Chondrocyte (in vitro differentiated cells): ENCODE results near the gene FOXP1. TPM values are rescaled to one million over a fixed set of nuclear protein-coding genes. Genes with fewer than 3 reads are reported as not detected.
A peak's percentile ranks its signal among the peaks of the same experiment; 100 is the strongest.

Experiments used
- DNase-seq: peaks from one replicate; pipeline ENCODE4 v3.0.0; 2021; ENCODE audit warnings: mixed read lengths, low spot score
- H3K27ac Mint-ChIP-seq: one replicate; pipeline ENCODE4 v1.8.0; 2021; ENCODE audit warnings: mild to moderate bottlenecking, moderate library complexity, mixed read lengths; ENCODE audit not compliant: unreplicated experiment
- H3K27me3 Mint-ChIP-seq: 2 replicates; pipeline ENCODE4 v1.8.0; 2021; ENCODE audit warnings: low read depth, mixed read lengths
- H3K36me3 Mint-ChIP-seq: 2 replicates; pipeline ENCODE4 v1.8.0; 2021; ENCODE audit warnings: low read depth, mixed read lengths
- H3K4me1 Mint-ChIP-seq: 2 replicates; pipeline ENCODE4 v1.8.0; 2021; ENCODE audit warnings: low read depth, mild to moderate bottlenecking, mixed read lengths
- H3K4me3 Mint-ChIP-seq: one replicate; pipeline ENCODE4 v1.8.0; 2021; ENCODE audit warnings: mild to moderate bottlenecking, moderate library complexity, mixed read lengths; ENCODE audit not compliant: unreplicated experiment
- H3K9me3 Mint-ChIP-seq: 2 replicates; pipeline ENCODE4 v1.8.0; 2021; ENCODE audit warnings: low read depth, mixed read lengths
- total RNA-seq: library from RNA; stranded (reverse); gene quantifications from 3 replicates; pipeline ENCODE4 v1.2.1, GENCODE V29; 2021
- TF ChIP-seq, protein P1 (sequence below): fragments of 200-600 bp; sonication (generic); IDR thresholded peaks from 2 replicates; pipeline ENCODE4 v1.5.0; 2021; ENCODE audit warnings: antibody characterized with exemption, mild to moderate bottlenecking, moderate library complexity

The FOXP1 gene
- total RNA-seq, 1 donor from 2014 or later = 206 TPM

DNA sequence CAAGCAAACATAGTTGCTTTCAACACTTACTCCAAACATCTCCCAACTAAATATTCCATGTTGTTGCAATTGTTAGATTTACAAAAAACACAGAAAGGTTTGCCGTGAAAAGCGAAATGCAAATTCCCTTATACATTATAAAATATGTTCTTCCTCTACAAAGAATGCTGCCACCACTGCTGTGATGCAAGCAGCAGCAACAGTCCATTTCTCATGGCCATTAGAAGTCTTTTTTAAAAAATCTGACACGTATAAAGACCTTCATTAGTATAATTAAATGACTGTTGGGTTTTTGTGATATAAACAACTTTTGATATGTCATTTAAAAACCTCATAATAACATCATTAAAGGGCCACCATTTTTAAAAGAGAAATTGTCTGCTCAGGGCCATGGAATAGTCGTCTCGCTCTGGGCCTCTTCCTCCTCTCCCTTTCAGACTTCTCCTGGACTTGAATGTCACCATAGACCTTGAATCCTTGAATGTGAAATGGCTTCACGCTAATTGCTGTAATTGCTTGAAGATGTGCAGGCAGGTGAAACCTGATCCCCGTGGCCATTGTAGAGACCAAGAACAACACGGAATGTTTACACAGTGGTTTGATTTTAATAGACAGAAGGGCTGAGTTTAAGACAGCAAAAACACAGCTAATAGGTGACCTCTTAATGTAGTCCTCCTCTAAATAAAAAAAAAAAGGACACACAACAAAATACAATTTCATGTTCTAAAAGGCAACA lies 450.4 kb downstream of the FOXP1 start:
- no peaks in the 10 kb centered on the region for H3K27me3 Mint-ChIP-seq
- TF ChIP-seq, protein P1, sequence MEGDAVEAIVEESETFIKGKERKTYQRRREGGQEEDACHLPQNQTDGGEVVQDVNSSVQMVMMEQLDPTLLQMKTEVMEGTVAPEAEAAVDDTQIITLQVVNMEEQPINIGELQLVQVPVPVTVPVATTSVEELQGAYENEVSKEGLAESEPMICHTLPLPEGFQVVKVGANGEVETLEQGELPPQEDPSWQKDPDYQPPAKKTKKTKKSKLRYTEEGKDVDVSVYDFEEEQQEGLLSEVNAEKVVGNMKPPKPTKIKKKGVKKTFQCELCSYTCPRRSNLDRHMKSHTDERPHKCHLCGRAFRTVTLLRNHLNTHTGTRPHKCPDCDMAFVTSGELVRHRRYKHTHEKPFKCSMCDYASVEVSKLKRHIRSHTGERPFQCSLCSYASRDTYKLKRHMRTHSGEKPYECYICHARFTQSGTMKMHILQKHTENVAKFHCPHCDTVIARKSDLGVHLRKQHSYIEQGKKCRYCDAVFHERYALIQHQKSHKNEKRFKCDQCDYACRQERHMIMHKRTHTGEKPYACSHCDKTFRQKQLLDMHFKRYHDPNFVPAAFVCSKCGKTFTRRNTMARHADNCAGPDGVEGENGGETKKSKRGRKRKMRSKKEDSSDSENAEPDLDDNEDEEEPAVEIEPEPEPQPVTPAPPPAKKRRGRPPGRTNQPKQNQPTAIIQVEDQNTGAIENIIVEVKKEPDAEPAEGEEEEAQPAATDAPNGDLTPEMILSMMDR = no peak
- H3K9me3 Mint-ChIP-seq = no peaks in the 10 kb centered on the region
- no peak overlapping the region for H3K4me3 Mint-ChIP-seq
- H3K27ac Mint-ChIP-seq = peak overlapping the region; percentile 82
- peaks cover 73% of the 10 kb centered on the region for H3K4me1 Mint-ChIP-seq
- DNase-seq = no peak
- no peaks in the 10 kb centered on the region for H3K36me3 Mint-ChIP-seq

DNA sequence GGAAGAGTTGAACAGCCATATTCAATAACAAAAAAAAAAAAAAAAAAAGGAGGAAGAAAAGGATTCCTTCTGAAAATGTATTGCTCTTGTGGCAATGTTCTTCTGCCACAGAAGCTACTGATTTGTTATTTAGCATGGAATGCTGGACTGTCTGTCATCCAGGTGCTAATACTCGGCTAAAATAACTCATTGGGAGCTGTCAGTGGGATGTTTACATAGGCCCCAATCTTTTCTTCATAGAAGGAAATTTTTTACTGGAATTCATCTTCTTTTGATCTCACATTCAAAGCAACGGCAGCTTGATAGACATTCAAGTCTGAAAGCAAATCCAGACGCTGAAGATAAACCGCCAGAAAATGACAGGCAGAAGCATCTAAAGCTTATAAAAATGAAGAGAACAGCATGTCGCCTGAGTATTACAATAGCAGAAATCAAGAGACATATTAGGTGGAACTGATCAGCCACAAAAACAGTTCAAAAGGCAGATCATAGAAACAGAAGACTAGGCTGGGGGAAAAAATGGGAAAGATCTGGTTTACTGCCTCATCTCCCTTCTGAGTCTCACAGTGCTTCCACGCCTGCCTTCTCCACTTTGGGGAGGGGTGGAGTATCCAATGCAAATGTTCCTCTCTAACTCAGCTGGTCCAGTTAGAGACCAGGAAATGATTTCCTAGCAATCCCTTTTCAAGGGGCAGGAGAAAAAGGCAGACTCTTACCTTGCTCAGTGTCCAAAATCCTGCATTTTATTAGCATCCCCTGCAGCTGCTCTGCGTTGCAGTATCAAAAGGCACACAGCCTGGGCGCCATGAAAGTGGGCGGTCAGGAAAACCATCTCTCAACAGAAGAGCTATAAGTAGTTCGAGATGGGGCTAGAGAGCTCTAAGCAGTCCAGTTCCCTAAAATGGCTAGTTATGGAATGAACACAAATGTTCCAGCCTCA lies 451.9 kb downstream of the FOXP1 start:
- H3K4me1 Mint-ChIP-seq = peaks cover 88% of the 10 kb centered on the region
- H3K9me3 Mint-ChIP-seq = no peaks in the 10 kb centered on the region
- peak overlapping the region; percentile 96 for H3K27ac Mint-ChIP-seq
- H3K4me3 Mint-ChIP-seq = peak overlapping the region; percentile 79
- no peaks in the 10 kb centered on the region for H3K27me3 Mint-ChIP-seq
- no peaks in the 10 kb centered on the region for H3K36me3 Mint-ChIP-seq
- DNase-seq = no peak
- TF ChIP-seq, protein P1 = no peak

DNA sequence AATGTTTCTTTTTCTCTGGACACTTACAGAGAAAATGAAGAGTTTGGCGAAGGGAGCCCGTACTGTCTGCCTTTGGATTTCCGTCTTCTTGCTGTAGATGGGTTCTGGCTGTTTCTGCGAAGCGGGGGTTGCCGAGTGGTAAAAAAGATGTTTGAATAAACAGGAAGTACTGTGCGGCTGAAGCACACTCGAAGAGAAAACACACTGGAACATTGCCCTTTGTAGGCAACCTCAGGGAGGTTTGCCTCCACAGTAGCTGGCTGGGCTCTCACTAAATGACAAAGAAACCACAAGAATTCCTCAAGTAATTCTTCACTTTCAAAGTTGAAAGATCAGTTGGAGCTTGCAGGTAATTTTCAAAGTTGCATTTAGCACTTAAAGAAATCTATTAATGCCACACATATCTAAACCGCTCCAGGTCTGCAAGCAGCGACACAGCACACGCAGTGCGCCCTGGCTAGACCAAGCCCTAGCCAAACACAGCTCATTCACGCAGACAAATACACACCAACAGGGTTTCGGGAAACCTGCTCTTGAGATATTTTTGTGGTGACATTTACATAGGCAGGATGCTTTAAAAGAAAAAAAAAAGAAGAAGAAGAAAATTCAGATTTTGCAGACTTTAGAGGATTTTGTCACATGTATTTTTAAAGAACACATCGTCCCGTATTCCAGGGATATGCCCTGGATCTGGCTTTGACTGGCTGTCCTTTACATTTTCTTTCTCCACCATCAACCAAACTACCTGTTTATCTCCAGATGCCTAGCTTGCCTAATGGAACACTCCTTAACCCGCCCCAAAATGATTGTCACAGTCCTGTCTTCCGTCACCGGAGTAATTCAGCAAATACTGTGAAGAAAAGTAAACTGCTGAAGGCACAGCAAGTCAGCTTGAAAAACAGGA lies 452.8 kb downstream of the FOXP1 start:
- Mint-ChIP-seq H3K27me3 (no peaks in the 10 kb centered on the region), H3K36me3 (no peaks in the 10 kb centered on the region), H3K9me3 (no peaks in the 10 kb centered on the region), H3K4me3 (peak overlapping the region; percentile 79), H3K4me1 (peaks cover 89% of the 10 kb centered on the region), H3K27ac (peak overlapping the region; percentile 96)
- TF ChIP-seq, protein P1 = no peak
- no peak for DNase-seq

DNA sequence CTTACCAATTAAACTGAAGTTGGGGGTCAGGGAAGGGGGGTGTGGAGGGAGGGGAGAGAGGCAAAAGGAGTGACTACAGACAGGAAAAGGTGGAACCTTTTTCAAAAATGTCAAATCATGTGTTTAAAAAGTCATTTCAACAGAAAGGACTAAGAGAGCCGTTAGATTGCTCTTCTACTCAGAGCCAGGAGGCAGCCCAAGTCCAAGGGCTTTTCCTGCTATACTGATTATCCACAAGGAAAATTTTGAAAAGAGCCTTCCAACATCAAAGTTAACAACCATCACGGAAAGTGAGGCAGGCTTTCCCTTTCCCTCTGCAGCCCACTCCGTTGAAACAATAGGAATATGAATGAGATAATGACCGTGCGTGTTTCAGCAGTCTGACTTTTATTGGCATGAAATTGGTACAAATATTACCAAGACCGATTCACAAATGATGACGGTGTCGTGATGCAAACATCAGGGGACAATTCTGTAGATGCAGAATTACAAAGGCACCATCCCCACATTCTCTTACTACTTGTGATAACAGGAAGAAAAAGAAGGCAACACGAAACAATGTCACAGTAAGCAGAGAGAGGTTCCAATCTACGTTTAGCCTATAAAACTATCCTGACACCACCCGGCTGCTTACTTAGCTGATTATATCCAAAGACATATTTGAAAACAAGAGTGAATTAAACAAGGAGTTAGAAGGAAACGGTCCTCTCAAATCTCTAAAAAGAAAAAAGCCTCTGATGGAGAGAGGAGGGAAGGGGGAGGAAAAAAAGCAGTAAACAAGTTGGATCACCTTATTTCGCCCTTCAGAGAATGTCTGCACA lies 453.7 kb downstream of the FOXP1 start:
- DNase-seq = no peak
- TF ChIP-seq, protein P1 = no peak

More for the DNA sequence above, 453.7 kb downstream of the FOXP1 start:
- peak overlapping the region; percentile 96 for H3K27ac Mint-ChIP-seq
- peak overlapping the region; percentile 79 for H3K4me3 Mint-ChIP-seq
- no peaks in the 10 kb centered on the region for H3K9me3 Mint-ChIP-seq
- H3K36me3 Mint-ChIP-seq = no peaks in the 10 kb centered on the region
- no peaks in the 10 kb centered on the region for H3K27me3 Mint-ChIP-seq
- peaks cover 89% of the 10 kb centered on the region for H3K4me1 Mint-ChIP-seq
